HepG2 (cell line): ENCODE measurements around the gene ETFDH. TPM values are rescaled to one million over a fixed set of nuclear protein-coding genes. Genes with fewer than 3 reads are reported as not detected.

Experiments
- BORCS8-MEF2B ChIP-seq: sonication (generic); formaldehyde crosslinking; IDR thresholded peaks from 2 replicates; pipeline ENCODE4 v1.8.0; 2022; ENCODE audit warnings: mild to moderate bottlenecking, missing genetic modification reagents
- BRD4 ChIP-seq: sonication (generic); formaldehyde crosslinking; IDR thresholded peaks from 2 replicates; pipeline ENCODE4 v1.4.0; 2020; ENCODE audit warnings: missing genetic modification reagents
- NR1H2 ChIP-seq: sonication (generic); formaldehyde crosslinking; IDR thresholded peaks from 2 replicates; pipeline ENCODE4 v1.8.1; 2022; ENCODE audit warnings: low read depth, missing genetic modification reagents, borderline replicate concordance
- NR2C2 ChIP-seq: sonication (generic); formaldehyde crosslinking; IDR thresholded peaks from 2 replicates; pipeline ENCODE4 v1.4.0; 2020; ENCODE audit warnings: missing genetic modification reagents, mild to moderate bottlenecking, moderate library complexity, borderline replicate concordance
- PPARG ChIP-seq: conservative IDR thresholded peaks from 2 replicates; pipeline ENCODE4 v1.6.1; 2016; ENCODE audit warnings: missing biosample characterization, missing genetic modification reagents
- PRMT3 ChIP-seq: sonication (generic); formaldehyde crosslinking; IDR thresholded peaks from 2 replicates; pipeline ENCODE4 v1.8.1; 2022; ENCODE audit warnings: low read depth, mild to moderate bottlenecking, moderate library complexity, missing genetic modification reagents, borderline replicate concordance
- REPIN1 ChIP-seq: sonication (generic); formaldehyde crosslinking; IDR thresholded peaks from 2 replicates; pipeline ENCODE4 v1.8.0; 2022; ENCODE audit warnings: missing genetic modification reagents, low read depth, mild to moderate bottlenecking, borderline replicate concordance
- RXRB ChIP-seq: IDR thresholded peaks from 2 replicates; pipeline ENCODE4 v1.6.1; 2016; ENCODE audit warnings: borderline replicate concordance, missing genetic modification reagents, missing compliant biosample characterization
- SATB2 ChIP-seq: sonication (generic); formaldehyde crosslinking; IDR thresholded peaks from 2 replicates; pipeline ENCODE4 v1.5.0; 2020; ENCODE audit warnings: missing genetic modification reagents
- TAF1 ChIP-seq: sonication (generic); formaldehyde crosslinking; IDR thresholded peaks from 2 replicates; pipeline ENCODE4 v1.4.0; 2020; ENCODE audit warnings: missing genetic modification reagents
- TARDBP ChIP-seq: sonication (generic); formaldehyde crosslinking; IDR thresholded peaks from 2 replicates; pipeline ENCODE4 v1.8.0; 2022; ENCODE audit warnings: mild to moderate bottlenecking, missing genetic modification reagents
- TSC22D2 ChIP-seq: sonication (generic); formaldehyde crosslinking; IDR thresholded peaks from 2 replicates; pipeline ENCODE4 v1.5.1; 2020; ENCODE audit warnings: missing genetic modification reagents, mild to moderate bottlenecking, borderline replicate concordance
- ZEB1 ChIP-seq: IDR thresholded peaks from 2 replicates; pipeline ENCODE4 v1.6.1; 2012; ENCODE audit warnings: mild to moderate bottlenecking, low read depth, inconsistent platforms; ENCODE audit not compliant: insufficient replicate concordance
- ZFP82 ChIP-seq: sonication (generic); formaldehyde crosslinking; IDR thresholded peaks from 2 replicates; pipeline ENCODE4 v1.5.1; 2020; ENCODE audit warnings: mild to moderate bottlenecking, missing genetic modification reagents, borderline replicate concordance
- ZNF317 ChIP-seq: sonication (generic); formaldehyde crosslinking; IDR thresholded peaks from 2 replicates; pipeline ENCODE4 v1.5.0; 2020; ENCODE audit warnings: mild to moderate bottlenecking, missing genetic modification reagents
- ZNF350 ChIP-seq: sonication (generic); formaldehyde crosslinking; IDR thresholded peaks from 2 replicates; pipeline ENCODE4 v1.4.0; 2020; ENCODE audit warnings: mild to moderate bottlenecking, low read depth, missing genetic modification reagents, borderline replicate concordance
- ZNF501 ChIP-seq: sonication (generic); formaldehyde crosslinking; IDR thresholded peaks from 2 replicates; pipeline ENCODE4 v1.5.1; 2020; ENCODE audit warnings: mild to moderate bottlenecking, moderate library complexity, missing genetic modification reagents
- ZNF740 ChIP-seq: sonication (generic); formaldehyde crosslinking; IDR thresholded peaks from 2 replicates; pipeline ENCODE4 v1.4.0; 2020; ENCODE audit warnings: missing genetic modification reagents
- polyA plus RNA-seq, 8 experiments: library from polyadenylated mRNA; depleted of rRNA in 3 of 8; stranded (reverse) in 7 of 8; unstranded in 1 of 8; fragments of >200 nt; fragmentation: Illumina TruSeq in 4 of 8; extraction: Trizol in 4 of 8; gene quantifications; 2 replicates each; pipeline versions ENCODE4 v1.2.1 to v1.2.3, GENCODE V29; 2011 to 2016; ENCODE audit warnings: low read depth in 4 of 8, missing spikeins in 1 of 8, mixed read lengths in 1 of 8; ENCODE audit not compliant: insufficient read depth in 1 of 8
- total RNA-seq, 5 experiments: library from RNA; depleted of rRNA; stranded (reverse); fragments of >200 nt; fragmentation: Illumina TruSeq; extraction: Trizol; gene quantifications; 2 replicates each; pipeline ENCODE4 v1.2.3, GENCODE V29; 2016; ENCODE audit warnings: low read depth in 1 of 5
- TF ChIP-seq, protein P1 (sequence below): sonication (generic); formaldehyde crosslinking; IDR thresholded peaks from 2 replicates; pipeline ENCODE4 v1.5.0; 2020; ENCODE audit warnings: missing genetic modification reagents
- TF ChIP-seq, protein P2 (sequence below): sonication (generic); formaldehyde crosslinking; conservative IDR thresholded peaks from 2 replicates; pipeline ENCODE4 v1.4.0; 2020; ENCODE audit warnings: mild to moderate bottlenecking, missing genetic modification reagents, moderate library complexity
- TF ChIP-seq, protein P3 (sequence below): sonication (generic); formaldehyde crosslinking; IDR thresholded peaks from 2 replicates; pipeline ENCODE4 v1.5.0; 2020; ENCODE audit warnings: mild to moderate bottlenecking, missing genetic modification reagents

The ETFDH gene
- total and polyA plus RNA-seq, 2 of the 13 experiments (the other 11 are each of a cell fraction or from before 2014, with no cell fraction given): 14.7 to 17.8 TPM

GRCh38 chr4:158671915-158672806 is at the start of gene ETFDH (continued):
- TF ChIP-seq RXRB (CRISPR knock-in tag): peak; percentile 98
- peak; percentile 97 for TF ChIP-seq NR2C2
- peak; percentile 96 for TF ChIP-seq TARDBP
- TF ChIP-seq, protein P1, sequence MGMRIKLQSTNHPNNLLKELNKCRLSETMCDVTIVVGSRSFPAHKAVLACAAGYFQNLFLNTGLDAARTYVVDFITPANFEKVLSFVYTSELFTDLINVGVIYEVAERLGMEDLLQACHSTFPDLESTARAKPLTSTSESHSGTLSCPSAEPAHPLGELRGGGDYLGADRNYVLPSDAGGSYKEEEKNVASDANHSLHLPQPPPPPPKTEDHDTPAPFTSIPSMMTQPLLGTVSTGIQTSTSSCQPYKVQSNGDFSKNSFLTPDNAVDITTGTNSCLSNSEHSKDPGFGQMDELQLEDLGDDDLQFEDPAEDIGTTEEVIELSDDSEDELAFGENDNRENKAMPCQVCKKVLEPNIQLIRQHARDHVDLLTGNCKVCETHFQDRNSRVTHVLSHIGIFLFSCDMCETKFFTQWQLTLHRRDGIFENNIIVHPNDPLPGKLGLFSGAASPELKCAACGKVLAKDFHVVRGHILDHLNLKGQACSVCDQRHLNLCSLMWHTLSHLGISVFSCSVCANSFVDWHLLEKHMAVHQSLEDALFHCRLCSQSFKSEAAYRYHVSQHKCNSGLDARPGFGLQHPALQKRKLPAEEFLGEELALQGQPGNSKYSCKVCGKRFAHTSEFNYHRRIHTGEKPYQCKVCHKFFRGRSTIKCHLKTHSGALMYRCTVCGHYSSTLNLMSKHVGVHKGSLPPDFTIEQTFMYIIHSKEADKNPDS (CRISPR knock-in tag): no peak
- peak; percentile 84 for TF ChIP-seq BRD4 (CRISPR knock-in tag)
- 0 out of 2 replicates have a peak, but pooled peaks have one; percentile 79 for TF ChIP-seq BORCS8-MEF2B (CRISPR knock-in tag)
- TF ChIP-seq PRMT3 (CRISPR knock-in tag): no peak
- TF ChIP-seq ZNF317 (CRISPR knock-in tag): peak; percentile 92
- TF ChIP-seq NR1H2 (CRISPR knock-in tag): no peak
- TF ChIP-seq, protein P2, sequence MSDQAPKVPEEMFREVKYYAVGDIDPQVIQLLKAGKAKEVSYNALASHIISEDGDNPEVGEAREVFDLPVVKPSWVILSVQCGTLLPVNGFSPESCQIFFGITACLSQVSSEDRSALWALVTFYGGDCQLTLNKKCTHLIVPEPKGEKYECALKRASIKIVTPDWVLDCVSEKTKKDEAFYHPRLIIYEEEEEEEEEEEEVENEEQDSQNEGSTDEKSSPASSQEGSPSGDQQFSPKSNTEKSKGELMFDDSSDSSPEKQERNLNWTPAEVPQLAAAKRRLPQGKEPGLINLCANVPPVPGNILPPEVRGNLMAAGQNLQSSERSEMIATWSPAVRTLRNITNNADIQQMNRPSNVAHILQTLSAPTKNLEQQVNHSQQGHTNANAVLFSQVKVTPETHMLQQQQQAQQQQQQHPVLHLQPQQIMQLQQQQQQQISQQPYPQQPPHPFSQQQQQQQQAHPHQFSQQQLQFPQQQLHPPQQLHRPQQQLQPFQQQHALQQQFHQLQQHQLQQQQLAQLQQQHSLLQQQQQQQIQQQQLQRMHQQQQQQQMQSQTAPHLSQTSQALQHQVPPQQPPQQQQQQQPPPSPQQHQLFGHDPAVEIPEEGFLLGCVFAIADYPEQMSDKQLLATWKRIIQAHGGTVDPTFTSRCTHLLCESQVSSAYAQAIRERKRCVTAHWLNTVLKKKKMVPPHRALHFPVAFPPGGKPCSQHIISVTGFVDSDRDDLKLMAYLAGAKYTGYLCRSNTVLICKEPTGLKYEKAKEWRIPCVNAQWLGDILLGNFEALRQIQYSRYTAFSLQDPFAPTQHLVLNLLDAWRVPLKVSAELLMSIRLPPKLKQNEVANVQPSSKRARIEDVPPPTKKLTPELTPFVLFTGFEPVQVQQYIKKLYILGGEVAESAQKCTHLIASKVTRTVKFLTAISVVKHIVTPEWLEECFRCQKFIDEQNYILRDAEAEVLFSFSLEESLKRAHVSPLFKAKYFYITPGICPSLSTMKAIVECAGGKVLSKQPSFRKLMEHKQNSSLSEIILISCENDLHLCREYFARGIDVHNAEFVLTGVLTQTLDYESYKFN (CRISPR knock-in tag): peak; percentile 69
- TF ChIP-seq PPARG (CRISPR knock-in tag): peak; percentile 88
- TF ChIP-seq TSC22D2 (CRISPR knock-in tag): peak; percentile 75; the same call in 1 of the 2 replicates
- peak; percentile 61; the same call in 1 of the 2 replicates for TF ChIP-seq ZFP82 (CRISPR knock-in tag)
- TF ChIP-seq ZEB1: peak; percentile 48
- peak; percentile 93 for TF ChIP-seq REPIN1 (CRISPR knock-in tag)
- TF ChIP-seq, protein P3, sequence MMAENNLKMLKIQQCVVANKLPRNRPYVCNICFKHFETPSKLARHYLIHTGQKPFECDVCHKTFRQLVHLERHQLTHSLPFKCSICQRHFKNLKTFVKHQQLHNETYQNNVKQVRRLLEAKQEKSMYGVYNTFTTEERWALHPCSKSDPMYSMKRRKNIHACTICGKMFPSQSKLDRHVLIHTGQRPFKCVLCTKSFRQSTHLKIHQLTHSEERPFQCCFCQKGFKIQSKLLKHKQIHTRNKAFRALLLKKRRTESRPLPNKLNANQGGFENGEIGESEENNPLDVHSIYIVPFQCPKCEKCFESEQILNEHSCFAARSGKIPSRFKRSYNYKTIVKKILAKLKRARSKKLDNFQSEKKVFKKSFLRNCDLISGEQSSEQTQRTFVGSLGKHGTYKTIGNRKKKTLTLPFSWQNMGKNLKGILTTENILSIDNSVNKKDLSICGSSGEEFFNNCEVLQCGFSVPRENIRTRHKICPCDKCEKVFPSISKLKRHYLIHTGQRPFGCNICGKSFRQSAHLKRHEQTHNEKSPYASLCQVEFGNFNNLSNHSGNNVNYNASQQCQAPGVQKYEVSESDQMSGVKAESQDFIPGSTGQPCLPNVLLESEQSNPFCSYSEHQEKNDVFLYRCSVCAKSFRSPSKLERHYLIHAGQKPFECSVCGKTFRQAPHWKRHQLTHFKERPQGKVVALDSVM (CRISPR knock-in tag): peak; percentile 59; the same call in 1 of the 2 replicates
- no peak for TF ChIP-seq ZNF740 (CRISPR knock-in tag)
- no peak for TF ChIP-seq SATB2 (CRISPR knock-in tag)
- peak; percentile 80 for TF ChIP-seq TAF1 (CRISPR knock-in tag)
- TF ChIP-seq ZNF501 (CRISPR knock-in tag): peak; percentile 90
- TF ChIP-seq ZNF350 (CRISPR knock-in tag): peak; percentile 95
